NOMO-1 treated with dmso at 0.1 percent for 144 hours (cell line): Measurements from ENCODE around the gene ATRN.
"Not testable (repeated sequence)": the region's sequence is repeated elsewhere in the genome, so short reads cannot be mapped to it uniquely, and the experiment has no call there.

ENCODE experiments used
- DNase-seq: peaks from one replicate; lab custom pipeline; 2025; ENCODE audit not compliant: unreplicated experiment; lab: John Stamatoyannopoulos, UW

ATRN gene

DNA sequence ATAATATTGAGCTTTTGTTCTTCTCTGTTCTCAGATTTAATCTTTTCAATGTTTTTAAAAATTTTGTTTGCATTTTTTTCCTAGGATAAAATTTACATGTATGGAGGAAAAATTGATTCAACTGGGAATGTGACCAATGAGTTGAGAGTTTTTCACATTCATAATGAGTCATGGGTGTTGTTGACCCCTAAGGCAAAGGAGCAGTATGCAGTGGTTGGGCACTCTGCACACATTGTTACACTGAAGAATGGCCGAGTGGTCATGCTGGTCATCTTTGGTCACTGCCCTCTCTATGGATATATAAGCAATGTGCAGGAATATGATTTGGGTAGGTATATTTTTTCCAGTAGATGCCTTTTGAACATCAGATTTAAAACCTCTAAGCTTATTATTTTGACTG lies 89.8 kb downstream of the ATRN start:
- DNase-seq, result no peak

- no peak for DNase-seq
Measured at GRCh38 chr20:3563133-3563532, 92.3 kb downstream of the ATRN start.

- DNase-seq, result peak; percentile 6
Measured at GRCh38 chr20:3563548-3564177, 92.8 kb downstream of the ATRN start.

DNA sequence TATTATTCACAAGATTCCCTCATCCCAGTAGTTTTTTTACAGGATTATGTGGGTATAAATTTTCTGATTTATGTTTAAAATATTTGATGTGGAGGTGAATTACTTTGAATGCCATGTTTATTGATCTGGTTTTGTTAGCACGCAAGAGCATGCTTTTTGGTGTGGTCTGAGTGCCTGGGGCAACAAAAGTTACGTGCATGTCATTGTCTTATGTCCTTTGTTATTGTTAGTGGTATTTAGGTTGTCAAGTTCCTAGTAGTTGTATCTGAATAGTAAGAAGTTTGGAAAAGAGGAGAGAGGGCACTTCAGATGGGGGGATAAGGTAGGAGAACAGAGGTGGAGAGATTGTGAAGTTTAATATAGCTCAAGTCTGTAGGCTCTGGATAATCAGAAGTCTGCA lies 95.0 kb downstream of the ATRN start:
- no peak for DNase-seq

DNA sequence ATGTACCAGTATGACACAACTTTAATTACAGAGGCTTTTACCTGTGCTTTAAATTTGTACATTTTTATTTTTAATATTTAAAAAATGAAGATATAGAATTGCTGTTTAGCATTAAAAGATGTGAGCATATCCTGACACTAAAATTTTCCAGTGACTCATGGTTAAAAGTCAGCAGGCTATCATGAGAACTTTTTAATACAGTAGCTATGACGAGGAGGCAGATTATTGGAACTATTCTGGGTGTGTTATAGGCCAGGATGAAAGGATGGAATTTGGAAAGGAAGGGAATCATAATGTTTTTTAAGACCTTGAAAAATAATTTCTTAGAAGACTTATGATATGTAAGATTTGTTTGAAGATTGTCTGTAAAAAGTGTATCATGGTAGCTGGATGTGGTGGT lies 101.3 kb downstream of the ATRN start:
- no peak for DNase-seq

GRCh38 chr20:3576363-3576762 lies 105.5 kb downstream of the ATRN start:
- no peak for DNase-seq

DNA sequence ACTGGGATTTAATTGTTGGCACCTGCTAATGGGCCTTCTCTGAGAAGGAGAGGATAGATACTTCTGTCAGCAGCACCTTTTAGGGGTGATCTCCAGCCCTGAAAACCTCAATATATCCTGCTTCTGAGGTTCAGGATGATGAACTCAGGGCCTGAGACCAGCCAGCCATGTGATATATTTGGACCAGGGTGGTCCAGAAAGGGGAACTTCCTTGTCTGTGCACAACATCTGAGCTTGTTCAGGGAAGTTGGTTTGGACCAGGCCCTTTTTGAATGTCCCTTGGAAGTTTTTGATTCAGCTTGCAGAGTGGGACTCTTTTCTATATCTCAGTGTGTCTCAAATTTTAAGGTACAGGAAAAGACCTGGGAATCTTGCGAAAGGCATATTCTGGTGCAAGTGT lies 106.5 kb downstream of the ATRN start:
- no peak for DNase-seq

GRCh38 chr20:3580412-3580811 lies 109.6 kb downstream of the ATRN start:
- DNase-seq, result no peak

GRCh38 chr20:3583765-3584164 lies 112.9 kb downstream of the ATRN start:
- DNase-seq, result no peak

DNA sequence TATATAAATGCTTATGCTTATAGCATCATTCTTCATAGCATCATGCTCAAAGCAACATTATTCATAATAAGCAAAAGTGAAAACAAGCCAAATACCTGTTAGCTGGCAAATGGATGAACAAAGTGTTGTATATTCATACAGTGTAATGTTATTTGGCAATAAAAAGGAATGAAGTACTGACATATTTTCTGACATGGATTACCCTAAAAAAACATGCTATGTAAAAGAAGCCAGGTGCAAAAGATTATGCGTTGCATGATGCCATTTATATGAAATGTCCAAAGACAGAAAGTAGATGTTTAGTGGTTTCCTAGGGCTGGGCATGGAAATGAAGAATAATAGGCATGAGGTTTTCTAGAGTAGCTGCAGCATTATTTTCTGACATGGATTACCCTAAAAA lies 115.3 kb downstream of the ATRN start:
- no peak for DNase-seq

DNA sequence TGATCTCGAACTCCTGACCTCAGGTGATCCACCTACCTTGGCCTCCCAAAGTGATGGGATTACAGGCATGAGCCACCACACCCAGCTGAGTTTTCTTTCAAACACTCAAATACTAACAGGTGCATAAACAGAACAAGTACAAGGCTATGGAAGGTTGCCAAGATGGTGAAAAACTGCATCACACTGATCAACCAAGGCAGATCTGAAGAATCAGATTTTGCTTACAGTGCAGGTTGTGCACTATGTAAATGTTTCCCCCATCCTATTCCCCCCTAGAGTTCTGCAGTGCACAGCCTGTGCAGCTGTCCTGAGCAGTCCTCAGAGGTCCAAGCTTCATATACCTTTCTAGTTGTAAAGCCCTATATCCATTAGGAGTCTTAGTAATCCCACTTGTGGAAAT lies 119.3 kb downstream of the ATRN start:
- DNase-seq, result no peak

GRCh38 chr20:3592931-3593330 lies 122.1 kb downstream of the ATRN start:
- no peak for DNase-seq

DNA sequence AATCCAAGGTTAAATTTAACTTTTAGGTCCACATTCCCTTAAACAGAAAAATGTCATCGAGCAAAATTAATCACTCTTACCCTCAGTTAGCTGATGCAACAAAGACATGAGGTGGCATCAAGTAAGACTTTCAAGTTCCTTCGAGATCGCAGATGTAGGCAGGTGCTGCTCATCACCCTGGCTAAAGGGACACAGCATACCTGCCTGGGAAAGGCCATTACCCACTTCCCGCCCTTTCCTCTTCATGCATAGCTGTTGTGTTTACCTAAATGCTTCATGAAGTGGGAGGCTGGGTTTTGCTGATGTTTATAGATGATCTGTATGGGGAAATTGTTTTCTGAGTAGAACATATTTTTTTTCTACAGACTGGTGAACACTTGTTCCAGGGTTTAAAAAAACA lies 124.7 kb downstream of the ATRN start:
- DNase-seq, result no peak

- DNase-seq, result no peak
Measured at GRCh38 chr20:3603108-3603507, 132.3 kb downstream of the ATRN start.

DNA sequence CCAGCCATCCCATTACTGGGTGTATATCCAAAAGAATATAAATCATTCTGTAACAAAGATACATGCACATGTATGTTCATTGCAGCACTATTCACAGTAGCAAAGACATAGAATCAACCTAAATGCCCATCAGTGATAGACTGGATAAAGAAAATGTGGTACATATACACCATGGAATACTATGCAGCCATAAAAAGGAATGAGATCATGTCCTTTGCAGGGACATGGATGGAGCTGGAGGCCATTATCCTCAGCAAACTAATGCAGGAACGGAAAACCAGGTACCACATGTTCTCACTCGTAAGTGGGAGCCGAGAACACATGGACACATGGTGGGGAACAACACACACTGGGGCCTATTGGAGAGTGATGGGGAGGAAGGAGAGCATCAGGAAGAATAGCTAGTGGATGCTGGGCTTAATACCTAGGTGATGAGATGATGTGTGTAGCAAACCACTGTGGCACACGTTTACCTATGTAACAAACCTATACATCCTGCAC lies 134.6 kb downstream of the ATRN start:
- not testable (repeated sequence) for DNase-seq

GRCh38 chr20:3606021-3606420 lies 135.2 kb downstream of the ATRN start:
- no peak for DNase-seq

DNA sequence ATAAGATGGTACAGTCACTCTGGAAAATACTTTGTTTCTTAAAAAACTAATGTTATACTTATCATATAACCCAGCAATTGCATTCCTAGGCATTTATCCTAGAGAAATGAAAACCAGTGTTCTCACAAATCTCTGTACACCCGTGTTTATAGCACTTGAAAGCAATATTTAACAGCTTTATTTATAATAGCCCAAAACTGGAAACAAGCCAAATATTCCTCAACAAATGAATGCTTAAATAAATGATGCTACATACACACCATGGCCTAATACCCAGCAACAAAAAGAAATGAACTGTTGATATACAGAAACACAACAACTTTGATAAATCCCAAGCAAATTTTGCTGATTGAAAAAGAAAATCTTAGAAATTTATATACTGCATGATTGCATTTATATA lies 141.1 kb downstream of the ATRN start:
- DNase-seq, result no peak

GRCh38 chr20:3612795-3613572 lies 142.2 kb downstream of the ATRN start:
- no peak for DNase-seq

GRCh38 chr20:3613821-3614440 lies 143.1 kb downstream of the ATRN start:
- DNase-seq, result no peak

DNA sequence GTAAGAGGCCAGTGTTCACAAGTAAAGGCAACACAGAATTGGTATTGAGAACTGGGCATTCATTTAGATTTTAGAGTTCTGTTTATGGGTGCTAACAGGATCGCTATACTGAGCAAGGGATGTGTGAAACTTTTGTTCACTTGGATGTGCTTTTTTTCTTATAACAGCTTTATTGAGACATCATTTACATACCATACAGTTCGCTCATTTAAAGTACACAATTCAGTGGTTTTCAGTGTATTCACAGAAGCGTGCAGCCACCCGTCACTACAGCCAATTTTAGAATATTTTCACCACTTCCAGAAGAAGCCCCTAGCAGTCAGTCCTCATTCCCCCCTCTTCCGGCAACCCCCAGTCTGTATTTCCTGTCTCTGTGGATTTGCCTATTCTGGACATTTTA lies 143.6 kb downstream of the ATRN start:
- DNase-seq, result no peak

GRCh38 chr20:3615171-3615840 lies 144.5 kb downstream of the ATRN start:
- not testable (repeated sequence) for DNase-seq

DNA sequence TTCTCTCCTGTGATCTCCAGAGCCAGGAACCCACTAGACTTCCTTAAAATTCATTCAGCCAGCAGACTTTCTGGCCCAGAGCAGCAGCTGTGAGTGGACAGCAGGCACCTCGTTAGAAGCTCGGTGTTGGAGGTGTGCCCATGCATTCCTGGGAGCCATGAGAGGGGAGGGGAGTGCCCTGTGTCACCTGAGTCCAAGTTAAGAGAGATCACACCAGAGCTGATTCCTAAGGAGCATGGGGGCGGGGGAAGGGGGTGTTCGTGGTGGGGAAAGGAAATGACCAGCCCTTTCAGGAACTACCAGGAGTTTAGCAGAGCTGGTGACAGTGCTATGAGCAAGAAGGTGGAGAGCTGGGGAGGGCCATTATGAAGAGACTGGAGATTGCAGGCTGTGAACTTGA lies 145.4 kb downstream of the ATRN start:
- no peak for DNase-seq
